Measurements from ENCODE around the gene KCNQ1. TPM values are rescaled to one million over a fixed set of nuclear protein-coding genes. Genes with fewer than 3 reads are reported as not detected.
A peak's percentile ranks its signal among the peaks of the same experiment; 100 is the strongest.

The KCNQ1 gene
- total RNA-seq, 1 donor: 1.1 TPM

GRCh38 chr11:2459796-2460531 lies 15.2 kb downstream of the KCNQ1 start:
- no peak for DNase-seq (ENCODE audit: low read depth in 2 of 3, low spot score in 2 of 3)

GRCh38 chr11:2460540-2461252 lies 15.9 kb downstream of the KCNQ1 start:
- no peak for DNase-seq (ENCODE audit: low read depth in 2 of 3, low spot score in 2 of 3)

DNA sequence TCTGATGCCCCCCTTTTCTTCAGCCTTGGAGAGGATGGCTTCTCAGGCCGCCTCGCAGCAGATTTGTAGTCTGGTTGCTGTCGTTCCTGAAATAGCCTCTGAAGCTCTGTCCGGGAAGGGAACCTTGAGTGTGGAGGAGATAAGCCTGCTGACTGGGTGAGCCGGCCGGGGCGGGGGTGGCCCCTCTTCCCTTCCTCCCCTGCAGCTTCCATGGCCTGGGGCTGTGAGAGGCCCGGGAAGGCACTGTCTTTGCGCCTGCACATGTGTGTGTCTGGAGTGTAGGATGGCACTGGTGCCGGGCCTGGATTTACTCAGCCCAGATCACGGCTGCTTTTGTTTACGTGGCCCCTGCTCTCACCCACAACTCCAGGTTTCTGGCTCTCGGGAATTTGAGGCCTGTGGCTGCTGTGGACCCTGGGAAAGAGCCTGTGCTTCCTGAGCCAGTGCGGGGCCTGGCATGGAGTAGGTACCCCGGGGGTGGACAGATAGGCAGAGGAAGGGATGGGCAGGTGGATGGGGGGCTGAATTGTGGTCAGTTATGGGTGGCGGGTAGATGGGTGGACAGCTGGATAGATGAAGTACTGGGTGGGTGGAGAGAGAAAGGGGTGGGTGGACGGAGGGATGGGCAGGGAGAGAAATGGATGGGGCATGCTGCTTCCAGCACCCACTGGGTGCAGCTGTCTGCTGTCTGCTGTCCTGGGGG lies 16.6 kb downstream of the KCNQ1 start:
- no peak for DNase-seq (ENCODE audit: low read depth in 2 of 3, low spot score in 2 of 3)

GRCh38 chr11:2461956-2462542 lies 17.2 kb downstream of the KCNQ1 start:
- DNase-seq (ENCODE audit: low read depth in 2 of 3, low spot score in 2 of 3): no peak

DNA sequence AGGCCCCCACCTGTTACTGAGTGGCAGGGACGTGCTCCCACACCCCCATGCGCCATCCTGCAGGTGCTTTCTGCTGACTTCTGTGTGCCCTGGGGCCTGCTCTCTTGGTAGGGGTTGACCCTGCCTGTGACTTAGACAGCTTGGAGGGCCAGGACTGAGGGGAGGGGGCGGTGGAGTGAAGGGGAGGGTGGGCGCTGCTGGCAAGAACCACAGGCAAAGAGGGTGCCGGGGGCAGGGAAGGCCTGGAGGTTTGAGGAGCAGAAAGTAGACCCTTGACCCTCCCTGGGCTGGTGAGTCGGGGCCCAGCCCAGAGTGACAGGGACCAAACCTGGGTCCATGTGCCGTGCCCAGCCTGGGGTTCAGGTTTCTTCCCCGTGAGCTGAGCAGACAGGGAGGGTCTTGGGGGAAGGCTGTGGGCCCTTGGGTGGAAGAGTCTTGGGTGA lies 17.8 kb downstream of the KCNQ1 start:
- no peak for DNase-seq (ENCODE audit: low read depth in 2 of 3, low spot score in 2 of 3)

- DNase-seq (ENCODE audit: low read depth in 2 of 3, low spot score in 2 of 3): no peak
Observed at GRCh38 chr11:2462986-2463765, 18.4 kb downstream of the KCNQ1 start.

- no peak for DNase-seq (ENCODE audit: low read depth in 2 of 3, low spot score in 2 of 3)
Observed at GRCh38 chr11:2463766-2464277, 19.0 kb downstream of the KCNQ1 start.

GRCh38 chr11:2464451-2465165 lies 19.8 kb downstream of the KCNQ1 start:
- no peak for DNase-seq (ENCODE audit: low read depth in 2 of 3, low spot score in 2 of 3)

GRCh38 chr11:2465202-2466068 lies 20.6 kb downstream of the KCNQ1 start:
- no peak for DNase-seq (ENCODE audit: low read depth in 2 of 3, low spot score in 2 of 3)

- no peak for DNase-seq (ENCODE audit: low read depth in 2 of 3, low spot score in 2 of 3)
Observed at GRCh38 chr11:2466069-2466801, 21.4 kb downstream of the KCNQ1 start.

GRCh38 chr11:2466869-2467694 lies 22.3 kb downstream of the KCNQ1 start:
- peak in 2 of 3 donors; percentile 44 to 58 for DNase-seq (ENCODE audit: low read depth in 2 of 3, low spot score in 2 of 3)

GRCh38 chr11:2467695-2468055 lies 22.9 kb downstream of the KCNQ1 start:
- no peak for DNase-seq (ENCODE audit: low read depth in 2 of 3, low spot score in 2 of 3)

DNA sequence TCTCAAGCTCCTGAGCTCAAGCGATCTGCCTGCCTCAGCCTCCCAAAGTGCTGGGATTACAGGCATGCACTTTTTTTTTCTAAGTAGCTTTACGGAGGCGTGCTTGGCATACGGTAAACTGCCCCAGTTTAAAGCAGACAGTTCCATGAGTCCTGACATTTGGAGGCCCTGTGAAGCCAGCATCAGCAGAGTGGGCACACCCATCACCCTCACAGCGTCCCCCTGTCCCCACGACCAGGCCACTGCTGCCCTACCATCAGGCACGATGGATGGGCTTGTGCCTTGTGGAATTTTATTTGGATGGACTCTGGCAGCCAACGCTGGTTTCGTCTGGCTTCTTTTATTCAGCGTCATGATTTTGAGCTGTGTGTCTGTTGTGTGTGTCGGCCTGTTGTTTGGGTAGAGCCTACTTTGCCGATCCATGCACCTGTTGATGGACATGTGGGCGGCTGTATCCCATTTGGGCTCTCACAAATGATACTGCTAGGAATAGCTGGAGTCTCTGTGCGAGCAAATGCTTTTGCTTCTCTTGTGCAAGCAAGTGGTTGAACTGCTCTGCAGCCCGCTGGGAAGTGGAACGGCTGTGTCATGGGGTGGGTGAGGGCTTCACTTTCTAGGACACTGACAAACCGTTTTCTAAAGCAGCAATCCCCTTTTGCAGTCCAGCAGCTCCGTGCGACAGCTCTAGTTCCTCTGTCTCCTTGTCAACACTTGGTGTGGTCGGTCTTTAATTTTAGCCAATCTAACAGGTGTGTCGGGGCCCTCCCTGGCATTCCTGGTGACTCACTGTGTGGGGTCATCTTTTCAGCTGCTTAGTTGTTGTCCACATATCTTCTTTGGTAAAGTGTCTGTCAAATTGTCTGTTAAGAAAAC lies 23.8 kb downstream of the KCNQ1 start:
- no peak for DNase-seq (ENCODE audit: low read depth in 2 of 3, low spot score in 2 of 3)

GRCh38 chr11:2470495-2470894 lies 25.7 kb downstream of the KCNQ1 start:
- no peak for DNase-seq (ENCODE audit: low read depth in 2 of 3, low spot score in 2 of 3)

DNA sequence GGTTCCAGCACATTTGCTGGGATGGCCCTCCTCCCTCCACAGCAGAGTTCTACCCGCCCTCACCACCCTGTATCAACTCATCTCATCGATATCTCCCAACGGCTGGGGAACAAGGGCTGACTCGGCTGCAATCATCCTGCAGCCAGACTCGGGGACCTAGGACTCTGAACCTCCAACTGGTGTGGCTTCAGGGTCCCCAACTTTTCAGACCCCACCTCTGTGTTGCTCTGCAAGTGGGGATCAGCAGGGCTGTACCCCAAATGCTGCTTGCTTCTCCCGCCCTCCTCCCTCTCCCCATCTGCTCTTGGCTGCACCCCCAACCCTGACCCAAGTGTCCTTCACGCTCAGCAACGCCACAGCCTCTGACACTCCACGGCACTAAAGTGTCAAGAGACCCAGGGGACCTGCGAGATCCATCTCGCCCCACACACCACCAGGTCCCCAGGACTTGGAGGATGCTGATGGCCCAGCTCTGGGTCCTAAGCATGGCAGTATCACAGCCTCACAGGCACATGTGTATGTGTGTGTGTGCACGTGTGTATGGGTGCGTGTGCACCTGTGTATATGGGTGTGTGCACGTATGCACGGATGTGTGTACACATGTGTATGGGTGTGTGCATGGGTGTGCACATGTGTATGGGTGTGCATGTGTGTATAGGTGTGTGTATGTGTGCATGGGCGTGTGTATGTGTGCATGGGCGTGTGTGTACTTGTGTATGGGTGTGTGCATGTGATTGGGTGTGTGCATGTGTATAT lies 26.4 kb downstream of the KCNQ1 start:
- no peak for DNase-seq (ENCODE audit: low read depth in 2 of 3, low spot score in 2 of 3)

DNA sequence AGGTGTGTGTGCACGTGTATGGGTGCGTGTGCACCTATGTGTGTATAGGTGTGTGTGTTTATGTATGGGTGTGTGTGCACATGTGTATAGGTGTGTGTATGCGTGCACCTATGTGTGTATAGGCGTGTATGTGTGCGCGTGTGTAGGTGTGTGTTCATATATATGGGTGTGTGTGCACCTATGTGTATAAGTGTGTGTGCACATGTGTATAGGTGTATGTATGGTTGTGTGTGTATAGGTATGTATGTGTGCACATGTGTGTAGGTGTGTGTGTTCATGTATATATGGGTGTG lies 26.9 kb downstream of the KCNQ1 start:
- no peak for DNase-seq (ENCODE audit: low read depth in 2 of 3, low spot score in 2 of 3)
